Measurements from ENCODE around the gene POFUT2. TPM values are rescaled to one million over a fixed set of nuclear protein-coding genes. Genes with fewer than 3 reads are reported as not detected.

POFUT2 gene
- total RNA-seq, 3 donors from 2014 or later, result 26.4 to 38.0 (median 29.8) TPM

GRCh38 chr21:45244799-45245340 is 42.8 kb downstream of the POFUT2 start:
- Histone ChIP-seq H3K9me3 (peaks cover 21% of the 10 kb centered on the region), H3K36me3 (ENCODE audit: low read depth) (no peaks in the 10 kb centered on the region), H3K4me1 (ENCODE audit: low read depth) (no peaks in the 10 kb centered on the region), H3K4me3 (no peak overlapping the region)
- no peak for ATAC-seq
- intact Hi-C loops (cut with DNase I, micrococcal nuclease), result loop anchor here in 1 of 2 donors (10.0 kb wide), 1 partner anchor 50 kb away; no protein-coding TSS in a partner anchor
- no peak for DNase-seq
- no peak for TF ChIP-seq CTCF (IDR thresholded peaks at IDR 0.05)

- no peak for TF ChIP-seq CTCF (IDR thresholded peaks at IDR 0.05)
- Histone ChIP-seq H3K9me3 (peaks cover 21% of the 10 kb centered on the region), H3K36me3 (ENCODE audit: low read depth) (no peaks in the 10 kb centered on the region), H3K4me1 (ENCODE audit: low read depth) (no peaks in the 10 kb centered on the region), H3K4me3 (no peak overlapping the region)
- ATAC-seq, result no peak
- intact Hi-C loops (cut with DNase I, micrococcal nuclease), result loop anchor here in 1 of 2 donors (10.0 kb wide), 1 partner anchor 49 kb away; no protein-coding TSS in a partner anchor
- DNase-seq, result no peak
Measured at GRCh38 chr21:45243603-45244002, 44.1 kb downstream of the POFUT2 start.

GRCh38 chr21:45241357-45241756 is 46.3 kb downstream of the POFUT2 start:
- H3K4me1 ChIP-seq (ENCODE audit: low read depth), result no peaks in the 10 kb centered on the region
- H3K36me3 ChIP-seq (ENCODE audit: low read depth), result no peaks in the 10 kb centered on the region
- ATAC-seq (no peak), DNase-seq (no peak)
- TF ChIP-seq CTCF (IDR thresholded peaks at IDR 0.05), result no peak
- H3K9me3 ChIP-seq, result peaks cover 21% of the 10 kb centered on the region
- intact Hi-C loops (cut with DNase I, micrococcal nuclease), result loop anchor here in 1 of 2 donors (10.0 kb wide), 1 partner anchor 47 kb away; no protein-coding TSS in a partner anchor
- no peak overlapping the region for H3K4me3 ChIP-seq

GRCh38 chr21:45237401-45237800 is 50.3 kb downstream of the POFUT2 start:
- no peaks in the 10 kb centered on the region for H3K36me3 ChIP-seq (ENCODE audit: low read depth)
- ATAC-seq (no peak), DNase-seq (no peak)
- H3K9me3 ChIP-seq, result peaks cover 5% of the 10 kb centered on the region
- no peaks in the 10 kb centered on the region for H3K4me1 ChIP-seq (ENCODE audit: low read depth)
- H3K4me3 ChIP-seq, result no peak overlapping the region
- no peak for TF ChIP-seq CTCF (IDR thresholded peaks at IDR 0.05)
- intact Hi-C loops (cut with DNase I, micrococcal nuclease), result no loop called here

- H3K4me3 ChIP-seq, result no peak overlapping the region
- no peak for TF ChIP-seq CTCF (IDR thresholded peaks at IDR 0.05)
- no peaks in the 10 kb centered on the region for H3K9me3 ChIP-seq
- H3K4me1 ChIP-seq (ENCODE audit: low read depth), result no peaks in the 10 kb centered on the region
- DNase-seq (no peak), ATAC-seq (no peak)
- intact Hi-C loops (cut with DNase I, micrococcal nuclease), result no loop called here
- H3K36me3 ChIP-seq (ENCODE audit: low read depth), result no peaks in the 10 kb centered on the region
Measured at GRCh38 chr21:45236481-45236880, 51.2 kb downstream of the POFUT2 start.

GRCh38 chr21:45235488-45235887 is 52.2 kb downstream of the POFUT2 start:
- H3K36me3 ChIP-seq (ENCODE audit: low read depth), result no peaks in the 10 kb centered on the region
- no peaks in the 10 kb centered on the region for H3K9me3 ChIP-seq
- intact Hi-C loops (cut with DNase I, micrococcal nuclease), result no loop called here
- ATAC-seq, result no peak
- no peak for TF ChIP-seq CTCF (IDR thresholded peaks at IDR 0.05)
- DNase-seq, result no peak
- H3K4me3 ChIP-seq, result no peak overlapping the region
- no peaks in the 10 kb centered on the region for H3K4me1 ChIP-seq (ENCODE audit: low read depth)
